WI38 (cell line): Measurements from ENCODE around the gene ALCAM.

Experiments
- H3K4me3 ChIP-seq: 2 replicates; pipeline ENCODE4 v1.5.1; 2011; ENCODE audit warnings: low read depth, mild to moderate bottlenecking, control low read depth, low read length
- TF ChIP-seq, protein P1 (sequence below): IDR thresholded peaks from 2 replicates; pipeline ENCODE4 v1.5.1; 2012; ENCODE audit warnings: low read depth, mild to moderate bottlenecking, control low read depth, low read length

ALCAM gene

DNA sequence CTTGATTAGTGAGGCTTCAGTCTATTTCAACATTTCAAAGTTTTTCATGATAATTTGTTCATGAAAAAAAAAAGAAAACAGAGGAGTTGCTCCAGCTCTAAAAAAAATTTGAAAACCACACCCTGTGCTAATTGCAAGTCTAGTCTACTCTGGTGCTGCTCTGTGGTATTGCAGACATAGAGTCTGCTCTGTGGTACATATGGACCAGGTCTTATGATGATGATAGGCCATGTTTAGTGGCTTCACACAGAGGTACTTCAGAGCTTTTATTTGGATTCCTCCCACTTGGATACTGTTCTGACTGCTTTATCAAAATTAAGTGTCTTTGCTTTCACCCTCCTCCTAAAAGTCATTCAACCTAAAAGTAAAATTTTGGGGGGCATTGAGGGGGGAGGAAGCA is 160.8 kb downstream of the ALCAM start:
- H3K4me3 ChIP-seq = no peak overlapping the region
- TF ChIP-seq, protein P1, sequence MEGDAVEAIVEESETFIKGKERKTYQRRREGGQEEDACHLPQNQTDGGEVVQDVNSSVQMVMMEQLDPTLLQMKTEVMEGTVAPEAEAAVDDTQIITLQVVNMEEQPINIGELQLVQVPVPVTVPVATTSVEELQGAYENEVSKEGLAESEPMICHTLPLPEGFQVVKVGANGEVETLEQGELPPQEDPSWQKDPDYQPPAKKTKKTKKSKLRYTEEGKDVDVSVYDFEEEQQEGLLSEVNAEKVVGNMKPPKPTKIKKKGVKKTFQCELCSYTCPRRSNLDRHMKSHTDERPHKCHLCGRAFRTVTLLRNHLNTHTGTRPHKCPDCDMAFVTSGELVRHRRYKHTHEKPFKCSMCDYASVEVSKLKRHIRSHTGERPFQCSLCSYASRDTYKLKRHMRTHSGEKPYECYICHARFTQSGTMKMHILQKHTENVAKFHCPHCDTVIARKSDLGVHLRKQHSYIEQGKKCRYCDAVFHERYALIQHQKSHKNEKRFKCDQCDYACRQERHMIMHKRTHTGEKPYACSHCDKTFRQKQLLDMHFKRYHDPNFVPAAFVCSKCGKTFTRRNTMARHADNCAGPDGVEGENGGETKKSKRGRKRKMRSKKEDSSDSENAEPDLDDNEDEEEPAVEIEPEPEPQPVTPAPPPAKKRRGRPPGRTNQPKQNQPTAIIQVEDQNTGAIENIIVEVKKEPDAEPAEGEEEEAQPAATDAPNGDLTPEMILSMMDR = no peak

DNA sequence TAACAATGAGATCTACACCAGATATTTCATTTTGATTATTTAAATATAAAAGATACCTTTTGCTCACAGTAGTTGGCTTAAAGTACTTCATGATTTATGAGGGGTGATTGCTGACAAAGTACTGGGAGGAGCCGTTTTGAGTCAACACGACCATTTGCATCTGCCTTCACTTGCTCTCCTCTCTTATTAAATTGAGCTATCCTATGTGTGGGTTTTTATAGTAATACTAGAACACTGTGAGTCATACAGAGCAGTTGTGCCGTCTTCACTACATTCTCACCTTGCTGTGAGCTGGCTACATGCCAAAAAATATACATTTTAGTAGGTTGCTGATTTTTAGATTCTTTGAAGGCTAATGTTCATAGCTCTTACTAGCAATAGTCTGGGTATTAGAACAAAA is 161.2 kb downstream of the ALCAM start:
- TF ChIP-seq, protein P1 = no peak
- H3K4me3 ChIP-seq = no peak overlapping the region

GRCh38 chr3:105528955-105529354 is 162.2 kb downstream of the ALCAM start:
- no peak overlapping the region for H3K4me3 ChIP-seq
- TF ChIP-seq, protein P1 = no peak

- no peak overlapping the region for H3K4me3 ChIP-seq
- TF ChIP-seq, protein P1 = no peak
Measured at GRCh38 chr3:105529456-105529855, 162.7 kb downstream of the ALCAM start.

GRCh38 chr3:105532251-105532650 is 165.5 kb downstream of the ALCAM start:
- H3K4me3 ChIP-seq = no peak overlapping the region
- TF ChIP-seq, protein P1 = no peak

DNA sequence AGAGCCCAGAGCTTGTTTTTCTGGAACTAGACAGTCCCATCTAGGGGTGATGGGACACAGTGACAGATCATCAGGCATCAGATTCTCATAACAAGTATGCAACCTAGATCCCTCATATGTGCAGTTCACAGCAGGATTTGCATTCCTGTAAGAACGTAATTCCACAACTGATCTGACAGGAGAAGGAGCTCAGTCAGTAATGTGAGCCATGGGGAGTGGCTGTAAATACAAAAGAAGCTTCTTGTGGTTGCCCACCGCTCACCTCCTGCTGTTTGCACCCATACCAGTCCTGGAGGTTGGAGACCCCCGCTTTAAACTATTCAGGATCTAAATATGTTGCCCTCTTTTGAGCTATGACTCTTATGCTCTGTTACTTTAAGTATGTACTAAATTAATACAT is 167.3 kb downstream of the ALCAM start:
- TF ChIP-seq, protein P1 = no peak
- H3K4me3 ChIP-seq = no peak overlapping the region

- TF ChIP-seq, protein P1 = no peak
Measured at GRCh38 chr3:105534491-105534890, 167.8 kb downstream of the ALCAM start.

More at GRCh38 chr3:105534491-105534890, 167.8 kb downstream of the ALCAM start:
- no peak overlapping the region for H3K4me3 ChIP-seq
